Measurements from ENCODE around the gene YPEL2. TPM values are rescaled to one million over a fixed set of nuclear protein-coding genes. Genes with fewer than 3 reads are reported as not detected.
"Not testable (repeated sequence)": the region's sequence is repeated elsewhere in the genome, so short reads cannot be mapped to it uniquely, and the experiment has no call there.

Gene YPEL2
- total RNA-seq, 1 donor from 2014 or later = 19.5 TPM

GRCh38 chr17:59304811-59305210, 26.6 kb upstream of the YPEL2 start:
- POLR2A ChIA-PET = no interaction called here
- intact Hi-C loops (cut with micrococcal nuclease) = no loop called here
- no peak overlapping the region for H3K4me3 Mint-ChIP-seq
- DNase-seq (no peak), ATAC-seq (ENCODE audit: low read depth) (no peak)
- H3K27me3 Mint-ChIP-seq = no peaks in the 10 kb centered on the region
- peaks cover 10% of the 10 kb centered on the region for H3K4me1 Mint-ChIP-seq
- CTCF ChIA-PET = no interaction called here
- no peak overlapping the region for H3K27ac Mint-ChIP-seq
- H3K36me3 Mint-ChIP-seq (ENCODE audit: low read depth) = no peaks in the 10 kb centered on the region
- H3K9me3 Mint-ChIP-seq = peaks cover 3% of the 10 kb centered on the region
- no peak for TF ChIP-seq CTCF (IDR thresholded peaks at IDR 0.05)

- no peak for TF ChIP-seq CTCF (IDR thresholded peaks at IDR 0.05)
- Mint-ChIP-seq H3K4me1 (no peaks in the 10 kb centered on the region), H3K36me3 (ENCODE audit: low read depth) (no peaks in the 10 kb centered on the region), H3K4me3 (no peak overlapping the region), H3K27me3 (no peaks in the 10 kb centered on the region), H3K27ac (no peak overlapping the region), H3K9me3 (no peaks in the 10 kb centered on the region)
- ChIA-PET POLR2A (interaction anchor here (0.9 to 1.2 kb wide), 4 partner anchors 11 to 514 kb away, joined by 3 to 4 read pairs (median 3); no protein-coding TSS in a partner anchor), CTCF (interaction anchor here (0.6 to 12.0 kb wide), 16 partner anchors 8 to 1015 kb away, joined by 3 to 160 read pairs (median 4); no protein-coding TSS in a partner anchor)
- DNase-seq (no peak), ATAC-seq (ENCODE audit: low read depth) (no peak)
- intact Hi-C loops (cut with micrococcal nuclease) = loop anchor here (2.0 to 5.0 kb wide), 3 partner anchors 90 to 726 kb away; partner anchors contain the start of genes DHX40 and GDPD1
Observed at GRCh38 chr17:59310263-59310920, 21.1 kb upstream of the YPEL2 start.

GRCh38 chr17:59311051-59311468, 20.4 kb upstream of the YPEL2 start:
- peak; percentile 86 for TF ChIP-seq CTCF (IDR thresholded peaks at IDR 0.05)
- intact Hi-C loops (cut with micrococcal nuclease) = loop anchor here (1.0 to 5.0 kb wide), 6 partner anchors 18 to 726 kb away; partner anchors contain the start of genes DHX40 and GDPD1
- H3K27ac Mint-ChIP-seq = no peak overlapping the region
- POLR2A ChIA-PET = interaction anchor here (0.6 to 1.2 kb wide), 5 partner anchors 12 to 514 kb away, joined by 3 to 6 read pairs (median 3); no protein-coding TSS in a partner anchor
- peak; percentile 99 for ATAC-seq (ENCODE audit: low read depth)
- H3K36me3 Mint-ChIP-seq (ENCODE audit: low read depth) = no peaks in the 10 kb centered on the region
- DNase-seq = no peak
- H3K4me3 Mint-ChIP-seq = no peak overlapping the region
- H3K27me3 Mint-ChIP-seq = no peaks in the 10 kb centered on the region
- H3K4me1 Mint-ChIP-seq = no peaks in the 10 kb centered on the region
- no peaks in the 10 kb centered on the region for H3K9me3 Mint-ChIP-seq
- CTCF ChIA-PET = interaction anchor here (0.6 to 12.0 kb wide), 14 partner anchors 9 to 600 kb away, joined by 3 to 160 read pairs (median 4); no protein-coding TSS in a partner anchor

GRCh38 chr17:59311521-59311920, 19.9 kb upstream of the YPEL2 start:
- ChIA-PET CTCF (interaction anchor here (0.9 to 12.0 kb wide), 9 partner anchors 17 to 600 kb away, joined by 3 to 160 read pairs (median 6); no protein-coding TSS in a partner anchor), POLR2A (interaction anchor here (0.6 to 1.2 kb wide), 6 partner anchors 12 to 513 kb away, joined by 3 to 6 read pairs (median 4); no protein-coding TSS in a partner anchor)
- H3K4me1 Mint-ChIP-seq; H3K9me3 Mint-ChIP-seq; H3K27me3 Mint-ChIP-seq; DNase-seq; ATAC-seq (ENCODE audit: low read depth); H3K4me3 Mint-ChIP-seq; H3K36me3 Mint-ChIP-seq (ENCODE audit: low read depth); H3K27ac Mint-ChIP-seq: not testable (repeated sequence)
- intact Hi-C loops (cut with micrococcal nuclease) = loop anchor here (1.0 to 5.0 kb wide), 6 partner anchors 18 to 725 kb away; partner anchors contain the start of genes DHX40 and GDPD1

- DNase-seq (no peak), ATAC-seq (ENCODE audit: low read depth) (no peak)
- TF ChIP-seq CTCF (IDR thresholded peaks at IDR 0.05) = no peak
- Mint-ChIP-seq H3K27ac (no peak overlapping the region), H3K4me1 (no peaks in the 10 kb centered on the region), H3K27me3 (no peaks in the 10 kb centered on the region), H3K4me3 (no peak overlapping the region), H3K9me3 (no peaks in the 10 kb centered on the region), H3K36me3 (ENCODE audit: low read depth) (no peaks in the 10 kb centered on the region)
- intact Hi-C loops (cut with micrococcal nuclease) = no loop called here
- ChIA-PET POLR2A (no interaction called here), CTCF (interaction anchor here (0.5 to 12.0 kb wide), 6 partner anchors 13 to 603 kb away, joined by 3 to 160 read pairs (median 4); no protein-coding TSS in a partner anchor)
Observed at GRCh38 chr17:59315866-59316265, 15.6 kb upstream of the YPEL2 start.
